HepG2 (cell line): ENCODE data around the gene UNC5CL. TPM values are rescaled to one million over a fixed set of nuclear protein-coding genes. Genes with fewer than 3 reads are reported as not detected.

Experiments used
- CBX5 ChIP-seq: sonication (generic); formaldehyde crosslinking; IDR thresholded peaks from 2 replicates; pipeline ENCODE4 v1.4.0; 2020; ENCODE audit warnings: missing genetic modification reagents, borderline replicate concordance
- GZF1 ChIP-seq: sonication (generic); formaldehyde crosslinking; IDR thresholded peaks from 2 replicates; pipeline ENCODE4 v1.5.1; 2020; ENCODE audit warnings: mild to moderate bottlenecking, missing genetic modification reagents
- HNF1A ChIP-seq, 2 experiments: sonication (generic) in 1 of 2; formaldehyde crosslinking in 1 of 2; IDR thresholded peaks; 2 replicates each; pipeline versions ENCODE4 v1.4.0 to v1.6.1; 2016 to 2020; ENCODE audit warnings: borderline replicate concordance in 1 of 2, low read depth in 1 of 2, mild to moderate bottlenecking in 1 of 2, missing genetic modification reagents in 1 of 2
- MEIS1 ChIP-seq: sonication (generic); formaldehyde crosslinking; IDR thresholded peaks from 2 replicates; pipeline ENCODE4 v1.9.0; 2021; ENCODE audit warnings: mild to moderate bottlenecking, missing genetic modification reagents, moderate library complexity, borderline replicate concordance
- TRIM24 ChIP-seq: sonication (generic); formaldehyde crosslinking; IDR thresholded peaks from 2 replicates; pipeline ENCODE4 v1.8.0; 2022; ENCODE audit warnings: mild to moderate bottlenecking, missing genetic modification reagents
- ZBTB37 ChIP-seq: sonication (generic); formaldehyde crosslinking; IDR thresholded peaks from 2 replicates; pipeline ENCODE4 v1.4.0; 2020; ENCODE audit warnings: mild to moderate bottlenecking, missing genetic modification reagents
- ZC3H13 ChIP-seq: sonication (generic); formaldehyde crosslinking; IDR thresholded peaks from 2 replicates; pipeline ENCODE4 v1.8.1; 2023; ENCODE audit warnings: mild to moderate bottlenecking, missing genetic modification reagents, moderate library complexity
- ZFP62 ChIP-seq: sonication (generic); formaldehyde crosslinking; IDR thresholded peaks from 2 replicates; pipeline ENCODE4 v1.4.0; 2020; ENCODE audit warnings: missing genetic modification reagents
- ZFX ChIP-seq: sonication (generic); formaldehyde crosslinking; IDR thresholded peaks from 2 replicates; pipeline ENCODE4 v1.4.0; 2020; ENCODE audit warnings: mild to moderate bottlenecking, low read depth, missing genetic modification reagents, moderate library complexity
- ZNF296 ChIP-seq: sonication (generic); formaldehyde crosslinking; conservative IDR thresholded peaks from 2 replicates; pipeline ENCODE4 v1.5.0; 2020; ENCODE audit warnings: mild to moderate bottlenecking, missing genetic modification reagents
- ZNF432 ChIP-seq: sonication (generic); formaldehyde crosslinking; IDR thresholded peaks from 2 replicates; pipeline ENCODE4 v1.5.0; 2020; ENCODE audit warnings: missing genetic modification reagents, mild to moderate bottlenecking, borderline replicate concordance
- ZNF546 ChIP-seq: sonication (generic); formaldehyde crosslinking; conservative IDR thresholded peaks from 2 replicates; pipeline ENCODE4 v1.8.1; 2023; ENCODE audit warnings: mild to moderate bottlenecking, missing genetic modification reagents
- ZNF670 ChIP-seq: sonication (generic); formaldehyde crosslinking; IDR thresholded peaks from 2 replicates; pipeline ENCODE4 v1.8.0; 2022; ENCODE audit warnings: mild to moderate bottlenecking, missing genetic modification reagents, borderline replicate concordance
- ZNF777 ChIP-seq: sonication (generic); formaldehyde crosslinking; IDR thresholded peaks from 2 replicates; pipeline ENCODE4 v1.4.0; 2020; ENCODE audit warnings: missing genetic modification reagents
- ZNF784 ChIP-seq: sonication (generic); formaldehyde crosslinking; IDR thresholded peaks from 2 replicates; pipeline ENCODE4 v1.5.1; 2020; ENCODE audit warnings: missing genetic modification reagents, mild to moderate bottlenecking, borderline replicate concordance
- polyA plus RNA-seq, 8 experiments: library from polyadenylated mRNA; depleted of rRNA in 3 of 8; stranded (reverse) in 7 of 8; unstranded in 1 of 8; fragments of >200 nt; fragmentation: Illumina TruSeq in 4 of 8; extraction: Trizol in 4 of 8; gene quantifications; 2 replicates each; pipeline versions ENCODE4 v1.2.1 to v1.2.3, GENCODE V29; 2011 to 2016; ENCODE audit warnings: low read depth in 4 of 8, missing spikeins in 1 of 8, mixed read lengths in 1 of 8; ENCODE audit not compliant: insufficient read depth in 1 of 8
- total RNA-seq, 5 experiments: library from RNA; depleted of rRNA; stranded (reverse); fragments of >200 nt; fragmentation: Illumina TruSeq; extraction: Trizol; gene quantifications; 2 replicates each; pipeline ENCODE4 v1.2.3, GENCODE V29; 2016; ENCODE audit warnings: low read depth in 1 of 5
- TF ChIP-seq, protein P1 (sequence below): sonication (generic); formaldehyde crosslinking; IDR thresholded peaks from 2 replicates; pipeline ENCODE4 v1.8.0; 2022; ENCODE audit warnings: missing genetic modification reagents, mild to moderate bottlenecking, inconsistent platforms, borderline replicate concordance
- TF ChIP-seq, protein P2 (sequence below): sonication (generic); formaldehyde crosslinking; IDR thresholded peaks from 2 replicates; pipeline ENCODE4 v1.5.1; 2020; ENCODE audit warnings: missing genetic modification reagents, mild to moderate bottlenecking, borderline replicate concordance

Gene UNC5CL
- total and polyA plus RNA-seq, 2 of the 13 experiments (the other 11 are each of a cell fraction or from before 2014, with no cell fraction given), result 2.4 to 2.5 TPM

DNA sequence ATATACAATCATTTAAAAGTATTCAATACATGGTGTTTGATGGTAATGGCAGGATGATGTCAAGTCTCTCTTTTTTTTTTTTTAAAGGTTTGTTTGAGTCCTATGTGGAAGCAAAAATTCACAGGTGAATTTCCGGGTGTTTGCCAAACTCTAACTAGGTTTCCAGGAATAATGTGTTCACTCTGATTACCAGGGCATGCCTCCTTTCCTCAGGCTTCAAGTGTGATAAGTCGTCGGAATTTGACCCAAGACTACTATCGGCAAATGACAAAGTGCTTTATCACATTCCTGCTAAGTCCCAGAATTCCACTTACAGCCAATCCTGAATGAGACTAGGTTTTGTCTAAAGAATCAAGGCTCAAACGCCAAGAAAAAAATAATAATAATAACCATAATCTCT lies 25.8 kb upstream of the UNC5CL start (continued):
- TF ChIP-seq GZF1 (CRISPR knock-in tag) (no peak), ZBTB37 (CRISPR knock-in tag) (no peak), ZNF777 (CRISPR knock-in tag) (no peak), ZNF784 (CRISPR knock-in tag) (no peak), ZNF670 (CRISPR knock-in tag) (no peak), ZNF432 (no peak), ZFX (CRISPR knock-in tag) (no peak), ZFP62 (CRISPR knock-in tag) (no peak), ZNF296 (no peak), HNF1A (IDR thresholded peaks at IDR 0.05; ENCODE audit: low read depth) (no peak), HNF1A (CRISPR knock-in tag; IDR thresholded peaks at IDR 0.05; ENCODE audit: borderline replicate concordance) (no peak), TRIM24 (CRISPR knock-in tag) (no peak), CBX5 (CRISPR knock-in tag) (no peak), ZC3H13 (CRISPR knock-in tag) (no peak), MEIS1 (0 out of 2 replicates have a peak, but pooled peaks have one; percentile 3), ZNF546 (no peak)
- TF ChIP-seq, protein P1, sequence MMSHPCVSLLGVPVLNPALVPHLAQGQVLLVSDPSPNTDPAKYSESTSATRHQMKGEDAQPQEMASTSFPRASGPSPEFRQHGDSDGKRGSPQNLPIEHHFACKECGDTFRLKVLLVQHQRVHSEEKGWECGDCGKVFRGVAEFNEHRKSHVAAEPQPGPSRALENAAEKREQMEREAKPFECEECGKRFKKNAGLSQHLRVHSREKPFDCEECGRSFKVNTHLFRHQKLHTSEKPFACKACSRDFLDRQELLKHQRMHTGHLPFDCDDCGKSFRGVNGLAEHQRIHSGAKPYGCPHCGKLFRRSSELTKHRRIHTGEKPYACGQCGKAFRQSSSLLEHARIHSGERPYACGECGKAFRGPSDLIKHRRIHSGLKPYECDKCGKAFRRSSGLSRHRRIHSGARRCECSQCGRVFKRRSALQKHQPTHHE, result no peak
- TF ChIP-seq, protein P2, sequence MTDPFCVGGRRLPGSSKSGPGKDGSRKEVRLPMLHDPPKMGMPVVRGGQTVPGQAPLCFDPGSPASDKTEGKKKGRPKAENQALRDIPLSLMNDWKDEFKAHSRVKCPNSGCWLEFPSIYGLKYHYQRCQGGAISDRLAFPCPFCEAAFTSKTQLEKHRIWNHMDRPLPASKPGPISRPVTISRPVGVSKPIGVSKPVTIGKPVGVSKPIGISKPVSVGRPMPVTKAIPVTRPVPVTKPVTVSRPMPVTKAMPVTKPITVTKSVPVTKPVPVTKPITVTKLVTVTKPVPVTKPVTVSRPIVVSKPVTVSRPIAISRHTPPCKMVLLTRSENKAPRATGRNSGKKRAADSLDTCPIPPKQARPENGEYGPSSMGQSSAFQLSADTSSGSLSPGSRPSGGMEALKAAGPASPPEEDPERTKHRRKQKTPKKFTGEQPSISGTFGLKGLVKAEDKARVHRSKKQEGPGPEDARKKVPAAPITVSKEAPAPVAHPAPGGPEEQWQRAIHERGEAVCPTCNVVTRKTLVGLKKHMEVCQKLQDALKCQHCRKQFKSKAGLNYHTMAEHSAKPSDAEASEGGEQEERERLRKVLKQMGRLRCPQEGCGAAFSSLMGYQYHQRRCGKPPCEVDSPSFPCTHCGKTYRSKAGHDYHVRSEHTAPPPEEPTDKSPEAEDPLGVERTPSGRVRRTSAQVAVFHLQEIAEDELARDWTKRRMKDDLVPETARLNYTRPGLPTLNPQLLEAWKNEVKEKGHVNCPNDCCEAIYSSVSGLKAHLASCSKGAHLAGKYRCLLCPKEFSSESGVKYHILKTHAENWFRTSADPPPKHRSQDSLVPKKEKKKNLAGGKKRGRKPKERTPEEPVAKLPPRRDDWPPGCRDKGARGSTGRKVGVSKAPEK (CRISPR knock-in tag), result 0 out of 2 replicates have a peak, but pooled peaks have one; percentile 36
